Omental fat pad (tissue), 4 donors: Measurements from ENCODE around the gene PRR20G. TPM values are rescaled to one million over a fixed set of nuclear protein-coding genes. Genes with fewer than 3 reads are reported as not detected.
"Not testable (repeated sequence)": the region's sequence is repeated elsewhere in the genome, so short reads cannot be mapped to it uniquely, and the experiment has no call there.

Experiments used
- ATAC-seq: fragments of 150-250 bp; one replicate; pipeline ENCODE4 v1.9.1; 2016; ENCODE audit warnings: mild to moderate bottlenecking, moderate library complexity; ENCODE audit not compliant: low FRiP score
- DNase-seq: peaks from one replicate; pipeline ENCODE4 v3.0.0-alpha.2; 2019; ENCODE audit warnings: low spot score
- CTCF ChIP-seq, 3 donors: fragments of 450-650 bp; IDR thresholded peaks; one replicate each; pipeline ENCODE4 v1.5.1; 2016 to 2017; ENCODE audit warnings: antibody characterized with exemption in 3 of 3, mild to moderate bottlenecking in 3 of 3, moderate library complexity in 2 of 3
- total RNA-seq, 4 donors: library from RNA; depleted of rRNA; stranded (reverse); fragments of >200 nt; gene quantifications; one replicate each; pipeline ENCODE4 v1.1.0, GENCODE V29; 2016

Gene PRR20G
- total RNA-seq, 4 donors from 2014 or later: not detected

DNA sequence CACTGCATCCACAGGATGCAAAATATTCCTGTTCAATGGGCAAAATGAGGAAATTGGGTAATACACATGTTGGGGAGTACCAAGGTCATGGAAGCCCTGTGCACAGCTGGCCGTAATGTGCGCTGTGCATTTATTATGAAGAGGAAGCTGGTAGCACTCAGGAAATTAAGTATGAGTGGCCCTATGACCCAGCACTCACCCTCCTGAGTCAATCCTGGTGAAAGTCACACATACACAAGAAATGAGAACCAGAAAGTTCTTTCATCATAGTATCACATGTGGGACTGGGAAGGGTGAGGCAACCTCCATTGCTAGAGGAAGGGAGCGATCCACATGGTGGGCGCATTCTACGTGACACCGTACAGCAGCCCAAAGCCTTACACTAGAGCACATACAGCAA is 11.4 kb upstream of the PRR20G start:
- ATAC-seq (no peak), DNase-seq (no peak)
- no peak for TF ChIP-seq CTCF (IDR thresholded peaks at IDR 0.05)

GRCh38 chr3:127296959-127297358 is 9.1 kb upstream of the PRR20G start:
- TF ChIP-seq CTCF (IDR thresholded peaks at IDR 0.05): no peak
- ATAC-seq (no peak), DNase-seq (no peak)

DNA sequence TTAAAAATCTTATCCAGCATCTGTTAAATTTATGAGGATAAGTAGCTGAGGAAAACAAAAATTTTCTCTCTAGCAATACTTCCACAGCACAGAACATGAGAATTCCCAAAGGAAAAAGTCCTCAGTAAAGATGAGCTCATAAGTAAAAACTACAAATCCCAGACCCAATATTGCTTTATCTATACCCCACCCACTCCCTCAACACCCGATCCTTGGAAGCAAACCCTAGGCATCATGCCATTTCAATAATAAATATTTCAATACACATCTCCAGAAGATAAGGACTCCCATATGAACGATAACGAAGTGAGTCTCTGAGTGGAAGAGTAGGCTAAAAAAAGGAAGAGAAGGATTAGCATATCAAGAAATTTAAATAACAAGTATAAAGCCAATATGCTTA is 8.3 kb upstream of the PRR20G start:
- DNase-seq (no peak), ATAC-seq (no peak)
- no peak for TF ChIP-seq CTCF (IDR thresholded peaks at IDR 0.05)

DNA sequence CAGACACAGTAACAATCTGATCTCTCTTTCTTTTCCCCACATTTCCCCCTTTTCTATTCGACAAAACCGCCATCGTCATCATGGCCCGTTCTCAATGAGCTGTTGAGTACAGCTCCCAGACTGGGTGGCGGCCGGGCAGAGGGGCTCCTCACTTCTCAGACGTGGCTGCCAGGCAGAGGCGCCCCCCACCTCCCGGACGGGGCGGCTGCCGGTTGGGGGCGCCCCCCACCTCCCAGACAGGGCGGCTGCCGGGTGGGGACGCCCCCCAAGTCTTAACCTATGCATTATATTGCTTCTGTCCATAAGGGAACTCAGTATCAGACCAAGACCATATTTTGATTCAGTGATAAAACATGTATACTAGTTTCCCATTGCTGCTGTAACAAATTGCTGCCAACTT is 5.8 kb upstream of the PRR20G start:
- DNase-seq, ATAC-seq: not testable (repeated sequence)

DNA sequence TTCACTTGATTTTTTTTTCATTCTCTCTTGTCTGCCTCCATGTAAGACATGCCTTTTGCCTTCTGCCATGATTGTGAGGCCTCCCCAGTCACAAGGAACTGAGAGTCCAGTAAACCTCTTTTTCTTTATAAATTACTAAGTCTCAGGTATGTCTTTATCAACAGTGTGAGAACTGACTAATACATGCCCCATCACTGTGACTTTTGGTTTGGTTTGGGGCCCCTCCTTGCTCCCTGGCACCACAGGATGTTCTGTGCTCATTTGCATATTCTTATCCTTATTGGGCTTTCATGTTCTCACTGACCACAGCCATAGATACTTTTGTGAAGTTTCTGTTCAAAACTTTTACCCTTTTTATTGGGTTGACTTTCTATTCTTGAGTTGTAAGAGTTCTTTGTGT is 3.8 kb upstream of the PRR20G start:
- TF ChIP-seq CTCF (IDR thresholded peaks at IDR 0.05): no peak
- ATAC-seq: no peak
- DNase-seq: no peak

DNA sequence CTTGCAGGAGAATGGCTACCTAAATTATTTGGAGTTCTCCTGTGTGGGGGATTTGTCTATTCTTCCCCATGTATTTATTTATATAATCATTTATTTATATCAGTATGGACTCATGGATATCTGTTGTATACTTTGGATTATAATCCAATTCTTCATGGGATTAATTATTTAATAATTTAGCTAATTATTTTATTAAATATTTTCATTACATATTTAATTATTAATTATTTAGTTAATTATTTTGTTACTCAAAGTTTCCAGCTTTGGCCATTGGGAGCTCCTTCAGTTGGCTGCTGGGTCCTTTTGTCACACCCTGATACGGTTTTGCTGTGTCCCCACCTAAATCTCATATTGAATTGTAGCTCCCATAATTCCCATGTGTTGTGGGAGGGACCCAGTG is 3.3 kb upstream of the PRR20G start:
- no peak for TF ChIP-seq CTCF (IDR thresholded peaks at IDR 0.05)

DNA sequence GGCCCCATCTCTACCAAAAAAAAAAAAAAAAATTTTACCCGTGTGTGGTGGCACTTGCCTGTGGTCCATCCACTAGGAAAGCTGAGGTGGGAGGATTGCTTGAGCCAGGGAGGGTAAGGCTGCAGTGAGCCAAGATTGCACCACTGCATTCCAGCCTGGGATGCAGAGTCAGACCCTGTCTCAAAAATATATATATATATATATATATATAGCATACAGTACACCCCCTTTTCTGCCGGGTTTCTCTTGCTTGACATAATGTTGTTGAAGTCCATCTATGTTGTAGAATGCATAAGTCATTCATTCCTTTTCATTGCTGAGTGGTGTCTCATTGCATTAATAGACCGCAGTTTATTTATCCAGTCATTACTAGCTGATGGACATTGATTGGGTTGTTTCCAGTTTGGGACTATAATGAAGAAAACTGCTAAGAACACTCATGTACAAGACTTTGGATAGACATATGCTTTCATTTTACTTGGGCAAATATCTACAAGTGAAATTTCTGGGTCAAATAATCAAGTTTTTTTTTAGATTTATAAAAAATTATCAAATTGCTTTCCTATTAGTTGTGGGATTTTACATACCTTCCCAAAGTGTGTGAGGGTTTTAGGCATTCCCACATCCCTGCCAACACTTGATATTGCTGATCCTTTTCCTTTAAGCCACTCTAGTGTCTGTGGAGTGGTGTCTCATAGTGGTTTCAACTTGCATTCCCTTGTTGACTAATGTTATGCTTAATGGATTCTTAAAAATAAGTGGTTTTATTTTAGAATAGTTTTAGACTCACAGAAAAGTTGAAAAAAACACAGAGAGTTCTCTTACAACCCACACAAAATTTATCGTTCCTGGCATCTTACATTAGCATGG is 2.1 kb upstream of the PRR20G start:
- no peak for ATAC-seq
- DNase-seq: no peak
- no peak for TF ChIP-seq CTCF (IDR thresholded peaks at IDR 0.05)

More for the DNA sequence above, 3.3 kb upstream of the PRR20G start:
- ATAC-seq: no peak
- no peak for DNase-seq
